Gastrocnemius medialis (tissue), 4 donors: Measurements from ENCODE around the gene C2CD5.

ENCODE experiments used
- POLR2A ChIP-seq, 2 donors: fragments of 450-650 bp; IDR thresholded peaks; one replicate each; pipeline ENCODE4 v1.6.1; 2017; ENCODE audit warnings: antibody characterized with exemption in 2 of 2, mild to moderate bottlenecking in 2 of 2, moderate library complexity in 2 of 2
- TF ChIP-seq, protein P1 (sequence below), 5 experiments: fragments of 450-650 bp in 3 of 5; fragments of 200-600 bp in 2 of 5; sonication (generic) in 2 of 5; IDR thresholded peaks in 4 of 5; conservative IDR thresholded peaks in 1 of 5; 1 replicate in 4 of 5; 2 replicates in 1 of 5; pipeline ENCODE4 v1.5.1; 2016 to 2019; ENCODE audit warnings: antibody characterized with exemption in 5 of 5, mild to moderate bottlenecking in 3 of 5, moderate library complexity in 3 of 5

DNA sequence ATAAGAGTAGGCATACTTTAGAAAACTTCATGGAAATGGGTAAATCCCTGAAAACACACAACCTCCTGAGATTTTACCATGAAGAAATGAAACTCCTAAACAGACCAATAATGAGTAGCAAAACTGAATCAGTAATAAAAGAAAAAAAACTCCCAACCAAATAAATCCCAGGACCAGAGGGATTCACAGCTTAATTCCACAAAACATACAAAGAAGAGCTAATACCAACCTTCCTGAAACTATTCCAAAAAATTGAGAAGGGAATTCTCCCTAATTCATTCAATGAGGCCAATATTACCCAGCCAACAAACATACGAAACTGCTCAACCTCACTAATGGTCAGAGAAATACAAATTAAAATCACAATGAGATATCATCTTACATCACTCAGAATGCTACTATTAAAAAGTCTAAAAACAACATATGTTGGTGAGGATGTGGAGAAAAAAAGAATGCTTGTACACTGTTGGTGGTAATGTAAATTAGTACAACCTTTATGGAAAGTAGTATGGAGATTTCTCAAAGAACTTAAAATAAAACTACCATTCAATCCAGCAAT is 112.6 kb downstream of the C2CD5 start:
- TF ChIP-seq, protein P1, sequence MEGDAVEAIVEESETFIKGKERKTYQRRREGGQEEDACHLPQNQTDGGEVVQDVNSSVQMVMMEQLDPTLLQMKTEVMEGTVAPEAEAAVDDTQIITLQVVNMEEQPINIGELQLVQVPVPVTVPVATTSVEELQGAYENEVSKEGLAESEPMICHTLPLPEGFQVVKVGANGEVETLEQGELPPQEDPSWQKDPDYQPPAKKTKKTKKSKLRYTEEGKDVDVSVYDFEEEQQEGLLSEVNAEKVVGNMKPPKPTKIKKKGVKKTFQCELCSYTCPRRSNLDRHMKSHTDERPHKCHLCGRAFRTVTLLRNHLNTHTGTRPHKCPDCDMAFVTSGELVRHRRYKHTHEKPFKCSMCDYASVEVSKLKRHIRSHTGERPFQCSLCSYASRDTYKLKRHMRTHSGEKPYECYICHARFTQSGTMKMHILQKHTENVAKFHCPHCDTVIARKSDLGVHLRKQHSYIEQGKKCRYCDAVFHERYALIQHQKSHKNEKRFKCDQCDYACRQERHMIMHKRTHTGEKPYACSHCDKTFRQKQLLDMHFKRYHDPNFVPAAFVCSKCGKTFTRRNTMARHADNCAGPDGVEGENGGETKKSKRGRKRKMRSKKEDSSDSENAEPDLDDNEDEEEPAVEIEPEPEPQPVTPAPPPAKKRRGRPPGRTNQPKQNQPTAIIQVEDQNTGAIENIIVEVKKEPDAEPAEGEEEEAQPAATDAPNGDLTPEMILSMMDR (IDR thresholded peaks at IDR 0.05 in 4 of 5, conservative IDR thresholded peaks at IDR 0.05 in 1 of 5): no peak
- TF ChIP-seq POLR2A (IDR thresholded peaks at IDR 0.05): no peak
